A673 (cell line): Measurements from ENCODE around the gene ASXL1. TPM values are rescaled to one million over a fixed set of nuclear protein-coding genes. Genes with fewer than 3 reads are reported as not detected.

ENCODE experiments used
- BruUV-seq: library from RNA; stranded (reverse); fragments of 400-500 nt; replicated peaks from 2 replicates; lab custom pipeline; 2021; lab: Mats Ljungman, UMichigan
- CTCF ChIA-PET: fragments of 300-600 bp; sonication (Branson Sonifier 250); formaldehyde crosslinking; loops from one replicate; lab custom pipeline; 2022; ENCODE audit warnings: antibody characterized with exemption; lab: Charles Lee
- POLR2A ChIA-PET: fragments of 300-600 bp; sonication (Branson Sonifier 250); formaldehyde crosslinking; loops from one replicate; lab custom pipeline; 2022; ENCODE audit warnings: antibody characterized with exemption; ENCODE audit not compliant: low non-redundant PET; lab: Charles Lee
- DNase-seq: peaks from one replicate; pipeline ENCODE4 v3.0.0-alpha.2; 2015; ENCODE audit warnings: low spot score
- H3K27ac ChIP-seq: fragments of 200-600 bp; sonication (generic); 2 replicates; pipeline ENCODE4 v1.5.1; 2016; ENCODE audit warnings: mixed run types, low read depth, mild to moderate bottlenecking, mixed read lengths, antibody characterized with exemption, low read length; ENCODE audit not compliant: poor library complexity, severe bottlenecking
- H3K27me3 ChIP-seq: fragments of 200-600 bp; sonication (generic); replicated peaks from 2 replicates; pipeline ENCODE4 v1.6.1; 2017; ENCODE audit warnings: mixed run types, low read depth, mild to moderate bottlenecking, mixed read lengths, antibody characterized with exemption, low read length; ENCODE audit not compliant: insufficient read depth, poor library complexity
- H3K36me3 ChIP-seq: fragments of 200-600 bp; sonication (generic); 2 replicates; pipeline ENCODE4 v1.6.1; 2016; ENCODE audit warnings: mixed run types, mild to moderate bottlenecking, mixed read lengths, antibody characterized with exemption, low read length; ENCODE audit not compliant: insufficient read depth, poor library complexity, severe bottlenecking
- H3K4me1 ChIP-seq: fragments of 200-600 bp; sonication (generic); 2 replicates; pipeline ENCODE4 v1.6.1; 2017; ENCODE audit warnings: mixed run types, mild to moderate bottlenecking, mixed read lengths, antibody characterized with exemption, low read length; ENCODE audit not compliant: insufficient read depth, poor library complexity, severe bottlenecking
- H3K4me3 ChIP-seq: fragments of 200-600 bp; sonication (generic); 2 replicates; pipeline ENCODE4 v1.5.1; 2016; ENCODE audit warnings: low read depth, mixed run types, mild to moderate bottlenecking, mixed read lengths, low read length; ENCODE audit not compliant: poor library complexity, severe bottlenecking
- H3K9me3 ChIP-seq: fragments of 200-600 bp; sonication (generic); 2 replicates; pipeline ENCODE4 v1.6.1; 2016; ENCODE audit warnings: mixed run types, low read depth, mild to moderate bottlenecking, mixed read lengths, antibody characterized with exemption, low read length; ENCODE audit not compliant: poor library complexity, severe bottlenecking
- CTCF ChIP-seq: fragments of 300-800, 200-600 bp; sonication (generic); conservative IDR thresholded peaks from 2 replicates; pipeline ENCODE4 v1.5.1; 2017; ENCODE audit warnings: low read depth, mild to moderate bottlenecking, antibody characterized with exemption, low read length, moderate library complexity, mixed read lengths
- EZH2 ChIP-seq: fragments of 200-600 bp; sonication (generic); IDR thresholded peaks from 2 replicates; pipeline ENCODE4 v1.6.1; 2017; ENCODE audit warnings: borderline replicate concordance, low read depth, mild to moderate bottlenecking, mixed read lengths, antibody characterized with exemption, low read length; ENCODE audit not compliant: poor library complexity, severe bottlenecking
- intact Hi-C: fragments of 100-400 bp; cut with micrococcal nuclease; formaldehyde crosslinking; loops from one replicate; pipeline ENCODE4 v1.10.0; 2022; ENCODE audit not compliant: unreplicated experiment
- total RNA-seq: library from RNA; stranded (reverse); gene quantifications from 2 replicates; pipeline ENCODE4 v1.2.3, GENCODE V29; 2021

ASXL1 gene
- total RNA-seq, 1 experiment from 2014 or later, result 101 TPM

GRCh38 chr20:32421290-32421689 is 63.2 kb downstream of the ASXL1 start:
- Histone ChIP-seq H3K4me1 (no peaks in the 10 kb centered on the region), H3K27me3 (no peaks in the 10 kb centered on the region), H3K9me3 (no peaks in the 10 kb centered on the region), H3K36me3 (peaks cover 3% of the 10 kb centered on the region), H3K27ac (no peak overlapping the region), H3K4me3 (no peak overlapping the region)
- no peak for DNase-seq
- CTCF ChIA-PET, result no interaction called here
- POLR2A ChIA-PET, result no interaction called here
- BruUV-seq, result no TSS peak
- intact Hi-C loops, result no loop called here
- TF ChIP-seq CTCF (no peak), EZH2 (no peak)

GRCh38 chr20:32427996-32428395 is 69.9 kb downstream of the ASXL1 start:
- no peak for DNase-seq
- Histone ChIP-seq H3K4me1 (no peaks in the 10 kb centered on the region), H3K27me3 (no peaks in the 10 kb centered on the region), H3K36me3 (peaks cover 53% of the 10 kb centered on the region), H3K9me3 (no peaks in the 10 kb centered on the region), H3K4me3 (no peak overlapping the region), H3K27ac (no peak overlapping the region)
- TF ChIP-seq CTCF, result no peak
- TF ChIP-seq EZH2, result no peak
- ChIA-PET CTCF (no interaction called here), POLR2A (no interaction called here)
- intact Hi-C loops, result no loop called here
- BruUV-seq, result no TSS peak

GRCh38 chr20:32429343-32429742 is 71.2 kb downstream of the ASXL1 start:
- no peak for DNase-seq
- no TSS peak for BruUV-seq
- TF ChIP-seq CTCF (no peak), EZH2 (no peak)
- no peaks in the 10 kb centered on the region for H3K9me3 ChIP-seq
- ChIA-PET POLR2A (no interaction called here), CTCF (no interaction called here)
- no peaks in the 10 kb centered on the region for H3K4me1 ChIP-seq
- H3K27me3 ChIP-seq, result no peaks in the 10 kb centered on the region
- H3K27ac ChIP-seq, result no peak overlapping the region
- peaks cover 66% of the 10 kb centered on the region for H3K36me3 ChIP-seq
- intact Hi-C loops, result no loop called here
- H3K4me3 ChIP-seq, result no peak overlapping the region
